IMR-90 (cell line): ENCODE measurements around the gene GNAS-AS1. TPM values are rescaled to one million over a fixed set of nuclear protein-coding genes. Genes with fewer than 3 reads are reported as not detected.

Experiments
- ATAC-seq: fragments of 200-7000 bp; cut with Tn5 transposase; 2 replicates; pipeline ENCODE4 v1.9.1; 2020; ENCODE audit warnings: low read depth, mild to moderate bottlenecking, moderate library complexity
- BruUV-seq: library from RNA; stranded (reverse); fragments of 400-500 nt; replicated peaks from 2 replicates; lab custom pipeline; 2021; lab: Mats Ljungman, UMichigan
- CTCF ChIA-PET: fragments of 300-600 bp; formaldehyde crosslinking; extraction: SDS; loops from one replicate; lab custom pipeline; 2021; ENCODE audit warnings: antibody characterized with exemption; lab: Yijun Ruan, JAX
- POLR2A ChIA-PET: fragments of 300-600 bp; sonication (Branson Sonifier 250); formaldehyde crosslinking; loops from one replicate; lab custom pipeline; 2022; ENCODE audit warnings: antibody characterized with exemption; ENCODE audit not compliant: unreplicated experiment; lab: Charles Lee
- DNase-seq: peaks from one replicate; pipeline ENCODE4 v3.0.0; 2013
- H2AFZ ChIP-seq: replicated peaks from 2 replicates; pipeline ENCODE3; 2013; ENCODE audit warnings: low read length, mild to moderate bottlenecking; ENCODE audit not compliant: poor library complexity
- H2AK5ac ChIP-seq: 2 replicates; pipeline ENCODE4 v1.6.1; 2013; ENCODE audit warnings: low read depth, low read length, inconsistent platforms
- H2AK9ac ChIP-seq: replicated peaks from 2 replicates; pipeline ENCODE3; 2013; ENCODE audit warnings: mild to moderate bottlenecking, low read depth, low read length, moderate library complexity; ENCODE audit not compliant: poor library complexity
- H2BK120ac ChIP-seq: 2 replicates; pipeline ENCODE4 v1.6.1; 2013; ENCODE audit warnings: low read depth, low read length, inconsistent platforms
- H2BK15ac ChIP-seq: 3 replicates; pipeline ENCODE4 v1.6.1; 2013; ENCODE audit warnings: low read depth, low read length, inconsistent platforms
- H2BK20ac ChIP-seq: 2 replicates; pipeline ENCODE4 v1.6.1; 2013; ENCODE audit warnings: low read depth, mild to moderate bottlenecking, inconsistent platforms, low read length, moderate library complexity
- H2BK5ac ChIP-seq: 2 replicates; pipeline ENCODE4 v1.6.1; 2013; ENCODE audit warnings: mild to moderate bottlenecking, low read depth, low read length, inconsistent platforms; ENCODE audit not compliant: poor library complexity, severe bottlenecking
- H3K14ac ChIP-seq: replicated peaks from 2 replicates; pipeline ENCODE4 v1.6.1; 2013; ENCODE audit warnings: low read depth, low read length, inconsistent platforms
- H3K18ac ChIP-seq: 2 replicates; pipeline ENCODE4 v1.6.1; 2013; ENCODE audit warnings: low read depth, low read length, control low read depth
- H3K23ac ChIP-seq: 2 replicates; pipeline ENCODE4 v1.6.1; 2013; ENCODE audit warnings: low read depth, low read length, inconsistent platforms
- H3K27ac ChIP-seq: 2 replicates; pipeline ENCODE4 v1.5.1; 2013; ENCODE audit warnings: mild to moderate bottlenecking, control low read depth, low read length; ENCODE audit not compliant: insufficient read depth
- H3K27me3 ChIP-seq: 2 replicates; pipeline ENCODE4 v1.6.1; 2013; ENCODE audit warnings: low read length; ENCODE audit not compliant: control insufficient read depth, insufficient read depth
- H3K36me3 ChIP-seq: 2 replicates; pipeline ENCODE4 v1.6.1; 2013; ENCODE audit warnings: low read length, mixed read lengths; ENCODE audit not compliant: control insufficient read depth, insufficient read depth
- H3K4ac ChIP-seq: 2 replicates; pipeline ENCODE4 v1.6.1; 2013; ENCODE audit warnings: low read depth, low read length, inconsistent platforms
- H3K4me1 ChIP-seq: 2 replicates; pipeline ENCODE4 v1.6.1; 2013; ENCODE audit warnings: low read length, mixed read lengths; ENCODE audit not compliant: control insufficient read depth, insufficient read depth
- H3K4me2 ChIP-seq: 2 replicates; pipeline ENCODE4 v1.6.1; 2013; ENCODE audit warnings: low read depth, mild to moderate bottlenecking, control low read depth, low read length, moderate library complexity
- H3K4me3 ChIP-seq: 2 replicates; pipeline ENCODE4 v1.5.1; 2013; ENCODE audit warnings: low read depth, mild to moderate bottlenecking, control low read depth, low read length, moderate library complexity; ENCODE audit not compliant: insufficient read depth
- H3K56ac ChIP-seq: 2 replicates; pipeline ENCODE4 v1.6.1; 2013; ENCODE audit warnings: low read length, inconsistent platforms; ENCODE audit not compliant: insufficient read depth; ENCODE audit errors: extremely low read depth
- H3K79me1 ChIP-seq, 2 experiments: 2 replicates each; pipeline ENCODE4 v1.6.1; 2013; ENCODE audit warnings: low read length in 2 of 2, inconsistent platforms in 1 of 2, low read depth in 1 of 2
- H3K9ac ChIP-seq: 2 replicates; pipeline ENCODE4 v1.6.1; 2013; ENCODE audit warnings: low read depth, low read length, control low read depth
- H3K9me1 ChIP-seq: 2 replicates; pipeline ENCODE4 v1.6.1; 2013; ENCODE audit warnings: low read length, inconsistent platforms; ENCODE audit not compliant: insufficient read depth
- H3K9me3 ChIP-seq: 2 replicates; pipeline ENCODE4 v1.6.1; 2013; ENCODE audit warnings: low read length; ENCODE audit not compliant: control insufficient read depth, insufficient read depth
- H4K20me1 ChIP-seq: 2 replicates; pipeline ENCODE4 v1.6.1; 2013; ENCODE audit warnings: low read length, inconsistent platforms; ENCODE audit not compliant: insufficient read depth
- H4K5ac ChIP-seq: 2 replicates; pipeline ENCODE4 v1.6.1; 2013; ENCODE audit warnings: mild to moderate bottlenecking, low read depth, low read length, control low read depth
- H4K8ac ChIP-seq, 2 experiments: 2 replicates each; pipeline ENCODE4 v1.6.1; 2013; ENCODE audit warnings: low read depth in 2 of 2, low read length in 2 of 2, control low read depth in 1 of 2, inconsistent platforms in 1 of 2
- H4K91ac ChIP-seq: 2 replicates; pipeline ENCODE4 v1.6.1; 2013; ENCODE audit warnings: low read depth, low read length, inconsistent platforms; ENCODE audit not compliant: insufficient read depth
- CHD1 ChIP-seq: IDR thresholded peaks from 2 replicates; pipeline ENCODE4 v1.6.1; 2012; ENCODE audit warnings: low read depth, low read length, improper control_type of control experiment
- NFE2L2 ChIP-seq: fragments of 150-350 bp; IDR thresholded peaks from 2 replicates; pipeline ENCODE4 v1.6.1; 2016; ENCODE audit warnings: low read depth, mild to moderate bottlenecking, low read length
- RCOR1 ChIP-seq: IDR thresholded peaks from 2 replicates; pipeline ENCODE4 v1.6.1; 2012; ENCODE audit warnings: mild to moderate bottlenecking, low read length, improper control_type of control experiment; ENCODE audit not compliant: insufficient replicate concordance
- SMC3 ChIP-seq: fragments of 150-350 bp; IDR thresholded peaks from 2 replicates; pipeline ENCODE4 v1.6.1; 2016; ENCODE audit warnings: low read depth, mild to moderate bottlenecking, antibody characterized with exemption, low read length, moderate library complexity
- dilution Hi-C: fragments of 300-500 bp; cut with HindIII; formaldehyde crosslinking; loops from one replicate; pipeline ENCODE4 v1.14.3; 2018; ENCODE audit warnings: low sequenced_read_pairs; ENCODE audit not compliant: unreplicated experiment
- in situ Hi-C: fragments of 300-500 bp; cut with MboI; formaldehyde crosslinking; loops from 3 replicates; pipeline ENCODE4 v1.14.3; 2019; ENCODE audit warnings: low sequenced_read_pairs, inconsistent platforms, mixed read lengths
- intact Hi-C: fragments of 100-400 bp; cut with micrococcal nuclease; formaldehyde crosslinking; loops from 2 replicates; pipeline ENCODE4 v1.10.0; 2022
- polyA plus RNA-seq, 3 experiments: library from polyadenylated mRNA; depleted of rRNA; stranded (reverse); fragments of >200 nt; gene quantifications; 2 replicates each; pipeline ENCODE4 v1.2.3, GENCODE V29; 2012; ENCODE audit warnings: low replicate concordance in 1 of 3
- total RNA-seq: library from RNA; depleted of rRNA; stranded (reverse); fragments of >200 nt; gene quantifications from 2 replicates; pipeline ENCODE4 v1.2.3, GENCODE V29; 2012
- TF ChIP-seq, protein P1 (sequence below): fragments of 150-350 bp; IDR thresholded peaks from 2 replicates; pipeline ENCODE4 v1.6.1; 2017; ENCODE audit warnings: mild to moderate bottlenecking, antibody characterized with exemption, low read length, low read depth

The GNAS-AS1 gene
- total and polyA plus RNA-seq, 2 of the 4 experiments (the other 2 are of a cell fraction), result 0.54 to 0.60 TPM

DNA sequence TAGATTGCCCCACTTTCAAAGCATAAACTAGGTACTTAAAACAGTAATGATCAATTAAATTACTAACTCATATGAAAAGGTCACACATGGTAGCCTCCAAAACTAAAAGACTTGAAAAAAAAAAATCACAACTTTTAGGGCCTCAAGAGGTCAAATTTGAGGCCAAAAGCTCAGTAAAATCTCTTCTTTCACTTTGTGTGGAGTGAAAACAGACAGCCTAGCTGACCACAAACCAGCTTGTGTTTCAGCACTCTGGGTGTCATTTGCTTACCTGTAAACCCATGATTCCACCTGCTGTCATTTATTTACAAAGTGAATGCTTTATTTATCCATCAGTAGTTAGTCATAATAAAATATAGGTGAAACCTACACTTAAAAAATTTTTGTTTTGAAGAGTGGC, 35.8 kb upstream of the GNAS-AS1 start:
- H4K8ac ChIP-seq, result no peak overlapping the region
- H3K56ac ChIP-seq, result no peak overlapping the region
- no peaks in the 10 kb centered on the region; the same call in 1 of the 2 replicates for H3K9me3 ChIP-seq
- CTCF ChIA-PET, result interaction anchor here (0.6 kb wide), 1 partner anchor 329 kb away, joined by 5 read pairs; no protein-coding TSS in a partner anchor
- TF ChIP-seq NFE2L2 (no peak), SMC3 (no peak), CHD1 (no peak), RCOR1 (no peak)
- TF ChIP-seq, protein P1, sequence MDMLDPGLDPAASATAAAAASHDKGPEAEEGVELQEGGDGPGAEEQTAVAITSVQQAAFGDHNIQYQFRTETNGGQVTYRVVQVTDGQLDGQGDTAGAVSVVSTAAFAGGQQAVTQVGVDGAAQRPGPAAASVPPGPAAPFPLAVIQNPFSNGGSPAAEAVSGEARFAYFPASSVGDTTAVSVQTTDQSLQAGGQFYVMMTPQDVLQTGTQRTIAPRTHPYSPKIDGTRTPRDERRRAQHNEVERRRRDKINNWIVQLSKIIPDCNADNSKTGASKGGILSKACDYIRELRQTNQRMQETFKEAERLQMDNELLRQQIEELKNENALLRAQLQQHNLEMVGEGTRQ, result no peak
- no peaks in the 10 kb centered on the region for H4K20me1 ChIP-seq
- H3K4me3 ChIP-seq, result no peak overlapping the region
- H2AK5ac ChIP-seq, result no peak overlapping the region
- intact Hi-C loops, result no loop called here
- no peak overlapping the region for H3K4me2 ChIP-seq
- no peak overlapping the region for H3K9ac ChIP-seq
- in situ Hi-C loops, result no loop called here
- H3K14ac ChIP-seq, result no peak overlapping the region
- ATAC-seq, result no peak
- no peak overlapping the region for H2BK120ac ChIP-seq
- no TSS peak for BruUV-seq
- dilution Hi-C loops, result no loop called here
- H3K36me3 ChIP-seq, result no peaks in the 10 kb centered on the region
- H2BK15ac ChIP-seq, result no peak overlapping the region
- H3K4me1 ChIP-seq, result no peaks in the 10 kb centered on the region
- no peaks in the 10 kb centered on the region for H3K9me1 ChIP-seq
- H4K91ac ChIP-seq, result no peak overlapping the region
- no peak overlapping the region for H2BK20ac ChIP-seq
- H2AFZ ChIP-seq, result no peak overlapping the region
- no peak overlapping the region for H3K23ac ChIP-seq
- peaks cover 0 to 6% of the 10 kb centered on the region in 2 experiments; a peak in 1 of 4 replicates for H3K79me1 ChIP-seq
- no peak overlapping the region for H3K4ac ChIP-seq
- H3K27ac ChIP-seq, result no peak overlapping the region
- H4K5ac ChIP-seq, result no peak overlapping the region
- peaks cover 8% of the 10 kb centered on the region for H3K27me3 ChIP-seq
- POLR2A ChIA-PET, result no interaction called here
- no peak overlapping the region for H3K18ac ChIP-seq
- no peak overlapping the region for H2AK9ac ChIP-seq
- no peak overlapping the region for H2BK5ac ChIP-seq
- DNase-seq, result no peak
